SK-N-SH treated with all-trans-retinoic acid at 6 μM for 48 hours (cell line): ENCODE results near the gene WNT1.

Experiments
- ATAC-seq: fragments of 200-7000 bp; cut with Tn5 transposase; 3 replicates; pipeline ENCODE4 v1.9.1; 2020; ENCODE audit warnings: mild to moderate bottlenecking, moderate library complexity
- ARNTL ChIP-seq: fragments of 450-650 bp; formaldehyde crosslinking; IDR thresholded peaks from 2 replicates; pipeline ENCODE4 v1.5.0; 2020; ENCODE audit warnings: low read depth, mild to moderate bottlenecking, moderate library complexity, borderline replicate concordance
- BACH2 ChIP-seq: fragments of 250-450 bp; sonication (Bioruptor Pico); IDR thresholded peaks from 2 replicates; pipeline ENCODE4 v1.9.0; 2021; ENCODE audit warnings: mild to moderate bottlenecking, borderline replicate concordance
- ESRRG ChIP-seq: fragments of 250-450 bp; sonication (Bioruptor Pico); IDR thresholded peaks from 2 replicates; pipeline ENCODE4 v1.6.1; 2021; ENCODE audit warnings: mild to moderate bottlenecking
- GLIS3 ChIP-seq: fragments of 250-450 bp; sonication (Bioruptor Pico); IDR thresholded peaks from 2 replicates; pipeline ENCODE4 v1.5.0; 2020; ENCODE audit warnings: mild to moderate bottlenecking, moderate library complexity
- ISL1 ChIP-seq: fragments of 250-450 bp; sonication (Bioruptor Pico); IDR thresholded peaks from 2 replicates; pipeline ENCODE4 v2.1.2; 2022; ENCODE audit warnings: mild to moderate bottlenecking, moderate library complexity
- OSR1 ChIP-seq: fragments of 250-450 bp; sonication (Bioruptor Pico); IDR thresholded peaks from 2 replicates; pipeline ENCODE4 v1.8.0; 2022; ENCODE audit warnings: moderate library complexity, mild to moderate bottlenecking, inconsistent platforms
- PPARA ChIP-seq: fragments of 250-450 bp; sonication (Bioruptor Pico); IDR thresholded peaks from 2 replicates; pipeline ENCODE4 v1.5.0; 2020; ENCODE audit warnings: mild to moderate bottlenecking, borderline replicate concordance
- RARB ChIP-seq: fragments of 250-450 bp; sonication (Bioruptor Pico); IDR thresholded peaks from 2 replicates; pipeline ENCODE4 v1.8.0; 2021; ENCODE audit warnings: mild to moderate bottlenecking, moderate library complexity
- SNAI2 ChIP-seq: fragments of 250-450 bp; sonication (Bioruptor Pico); IDR thresholded peaks from 2 replicates; pipeline ENCODE4 v1.5.0; 2020; ENCODE audit warnings: mild to moderate bottlenecking, moderate library complexity
- TCF4 ChIP-seq: fragments of 250-450 bp; sonication (Bioruptor Pico); IDR thresholded peaks from 2 replicates; pipeline ENCODE4 v1.8.0; 2021; ENCODE audit warnings: mild to moderate bottlenecking, moderate library complexity, borderline replicate concordance
- TOX ChIP-seq: fragments of 250-450 bp; sonication (Bioruptor Pico); IDR thresholded peaks from 2 replicates; pipeline ENCODE4 v1.8.0; 2021; ENCODE audit warnings: mild to moderate bottlenecking, moderate library complexity, borderline replicate concordance
- ZC3H10 ChIP-seq: fragments of 250-450 bp; sonication (Bioruptor Pico); IDR thresholded peaks from 2 replicates; pipeline ENCODE4 v1.5.1; 2021; ENCODE audit warnings: mild to moderate bottlenecking, moderate library complexity
- ZFP3 ChIP-seq: fragments of 250-450 bp; sonication (Bioruptor Pico); IDR thresholded peaks from 2 replicates; pipeline ENCODE4 v1.5.0; 2020; ENCODE audit warnings: mild to moderate bottlenecking, moderate library complexity
- ZNF565 ChIP-seq: fragments of 450-650 bp; formaldehyde crosslinking; conservative IDR thresholded peaks from 2 replicates; pipeline ENCODE4 v1.5.0; 2020; ENCODE audit warnings: low read depth, mild to moderate bottlenecking, moderate library complexity
- ZNF8 ChIP-seq: fragments of 450-650 bp; formaldehyde crosslinking; IDR thresholded peaks from 2 replicates; pipeline ENCODE4 v1.5.0; 2020; ENCODE audit warnings: mild to moderate bottlenecking, moderate library complexity
- TF ChIP-seq, protein P1 (sequence below): fragments of 250-450 bp; sonication (Bioruptor Pico); IDR thresholded peaks from 2 replicates; pipeline ENCODE4 v1.5.0; 2020; ENCODE audit warnings: mild to moderate bottlenecking, moderate library complexity
- TF ChIP-seq, protein P2 (sequence below): fragments of 250-450 bp; sonication (Bioruptor Pico); IDR thresholded peaks from 2 replicates; pipeline ENCODE4 v1.8.0; 2020; ENCODE audit warnings: mild to moderate bottlenecking, moderate library complexity, borderline replicate concordance
- TF ChIP-seq, protein P3 (sequence below): fragments of 250-450 bp; sonication (Bioruptor Pico); IDR thresholded peaks from 2 replicates; pipeline ENCODE4 v1.5.1; 2020; ENCODE audit warnings: low read depth, mild to moderate bottlenecking, moderate library complexity
- TF ChIP-seq, protein P4 (sequence below): fragments of 250-450 bp; sonication (Bioruptor Pico); IDR thresholded peaks from 2 replicates; pipeline ENCODE4 v1.5.1; 2021; ENCODE audit warnings: mild to moderate bottlenecking, moderate library complexity
- TF ChIP-seq, protein P5 (sequence below): fragments of 250-450 bp; sonication (Bioruptor Pico); IDR thresholded peaks from 2 replicates; pipeline ENCODE4 v1.8.0; 2021; ENCODE audit warnings: low read depth, mild to moderate bottlenecking, moderate library complexity, borderline replicate concordance

Gene WNT1

DNA sequence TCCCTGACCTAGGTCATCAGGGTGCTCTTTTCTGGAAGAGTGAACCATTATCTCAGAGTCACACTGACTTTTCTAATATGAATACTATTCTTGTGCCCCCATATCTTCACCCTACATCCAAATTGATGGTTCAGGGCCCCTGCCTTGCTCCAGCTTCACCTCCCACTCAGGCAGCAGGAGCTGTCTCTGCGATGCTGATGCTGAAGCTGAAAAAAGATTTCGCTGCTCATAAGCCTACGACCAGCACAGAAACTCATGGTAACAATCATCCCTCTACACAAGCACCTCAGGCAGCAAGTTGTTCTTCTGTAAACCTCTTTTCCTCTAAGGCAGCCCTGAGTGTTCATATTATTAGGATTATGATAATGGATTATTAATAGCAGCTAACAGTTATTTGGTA, 24.1 kb upstream of the WNT1 start:
- TF ChIP-seq, protein P1, sequence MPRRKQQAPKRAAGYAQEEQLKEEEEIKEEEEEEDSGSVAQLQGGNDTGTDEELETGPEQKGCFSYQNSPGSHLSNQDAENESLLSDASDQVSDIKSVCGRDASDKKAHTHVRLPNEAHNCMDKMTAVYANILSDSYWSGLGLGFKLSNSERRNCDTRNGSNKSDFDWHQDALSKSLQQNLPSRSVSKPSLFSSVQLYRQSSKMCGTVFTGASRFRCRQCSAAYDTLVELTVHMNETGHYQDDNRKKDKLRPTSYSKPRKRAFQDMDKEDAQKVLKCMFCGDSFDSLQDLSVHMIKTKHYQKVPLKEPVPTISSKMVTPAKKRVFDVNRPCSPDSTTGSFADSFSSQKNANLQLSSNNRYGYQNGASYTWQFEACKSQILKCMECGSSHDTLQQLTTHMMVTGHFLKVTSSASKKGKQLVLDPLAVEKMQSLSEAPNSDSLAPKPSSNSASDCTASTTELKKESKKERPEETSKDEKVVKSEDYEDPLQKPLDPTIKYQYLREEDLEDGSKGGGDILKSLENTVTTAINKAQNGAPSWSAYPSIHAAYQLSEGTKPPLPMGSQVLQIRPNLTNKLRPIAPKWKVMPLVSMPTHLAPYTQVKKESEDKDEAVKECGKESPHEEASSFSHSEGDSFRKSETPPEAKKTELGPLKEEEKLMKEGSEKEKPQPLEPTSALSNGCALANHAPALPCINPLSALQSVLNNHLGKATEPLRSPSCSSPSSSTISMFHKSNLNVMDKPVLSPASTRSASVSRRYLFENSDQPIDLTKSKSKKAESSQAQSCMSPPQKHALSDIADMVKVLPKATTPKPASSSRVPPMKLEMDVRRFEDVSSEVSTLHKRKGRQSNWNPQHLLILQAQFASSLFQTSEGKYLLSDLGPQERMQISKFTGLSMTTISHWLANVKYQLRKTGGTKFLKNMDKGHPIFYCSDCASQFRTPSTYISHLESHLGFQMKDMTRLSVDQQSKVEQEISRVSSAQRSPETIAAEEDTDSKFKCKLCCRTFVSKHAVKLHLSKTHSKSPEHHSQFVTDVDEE (CRISPR knock-in tag) = no peak
- TF ChIP-seq ZNF565 (no peak), ZNF8 (CRISPR knock-in tag) (no peak)
- ATAC-seq = no peak

DNA sequence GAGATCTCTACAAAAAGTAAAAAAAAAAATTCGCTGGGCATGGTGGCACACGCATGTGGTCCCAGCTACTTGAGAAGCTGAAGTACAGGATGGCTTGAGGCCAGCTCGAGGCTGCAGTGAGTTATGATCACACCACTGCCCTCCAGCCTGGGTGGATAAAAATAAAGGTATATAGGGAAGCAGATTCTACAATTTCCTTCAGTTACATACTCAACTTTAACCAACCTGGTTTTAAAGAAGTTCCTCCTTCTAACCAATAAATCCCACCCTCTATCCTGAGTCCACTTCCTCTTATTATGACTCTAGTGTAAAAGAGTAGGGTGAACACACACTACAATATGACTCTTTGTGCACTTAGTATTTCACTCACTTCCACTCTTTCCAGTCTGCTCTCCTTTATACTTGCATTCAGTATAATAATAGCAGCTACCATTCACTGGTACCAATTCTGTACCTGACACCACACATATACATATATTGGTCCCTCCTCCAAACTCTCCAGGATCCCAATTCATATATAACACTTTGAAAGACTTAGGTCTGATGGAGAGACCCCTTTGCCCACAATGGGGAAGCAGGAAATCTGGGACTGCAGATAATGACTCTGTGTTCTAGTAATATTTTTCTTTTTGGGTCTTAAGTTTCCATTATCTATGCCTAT, 23.2 kb upstream of the WNT1 start:
- no peak for ATAC-seq
- TF ChIP-seq, protein P2, sequence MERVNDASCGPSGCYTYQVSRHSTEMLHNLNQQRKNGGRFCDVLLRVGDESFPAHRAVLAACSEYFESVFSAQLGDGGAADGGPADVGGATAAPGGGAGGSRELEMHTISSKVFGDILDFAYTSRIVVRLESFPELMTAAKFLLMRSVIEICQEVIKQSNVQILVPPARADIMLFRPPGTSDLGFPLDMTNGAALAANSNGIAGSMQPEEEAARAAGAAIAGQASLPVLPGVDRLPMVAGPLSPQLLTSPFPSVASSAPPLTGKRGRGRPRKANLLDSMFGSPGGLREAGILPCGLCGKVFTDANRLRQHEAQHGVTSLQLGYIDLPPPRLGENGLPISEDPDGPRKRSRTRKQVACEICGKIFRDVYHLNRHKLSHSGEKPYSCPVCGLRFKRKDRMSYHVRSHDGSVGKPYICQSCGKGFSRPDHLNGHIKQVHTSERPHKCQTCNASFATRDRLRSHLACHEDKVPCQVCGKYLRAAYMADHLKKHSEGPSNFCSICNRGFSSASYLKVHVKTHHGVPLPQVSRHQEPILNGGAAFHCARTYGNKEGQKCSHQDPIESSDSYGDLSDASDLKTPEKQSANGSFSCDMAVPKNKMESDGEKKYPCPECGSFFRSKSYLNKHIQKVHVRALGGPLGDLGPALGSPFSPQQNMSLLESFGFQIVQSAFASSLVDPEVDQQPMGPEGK (CRISPR knock-in tag) = no peak
- no peak for TF ChIP-seq ZFP3 (CRISPR knock-in tag)
- no peak for TF ChIP-seq ZNF8 (CRISPR knock-in tag)
- TF ChIP-seq, protein P3, sequence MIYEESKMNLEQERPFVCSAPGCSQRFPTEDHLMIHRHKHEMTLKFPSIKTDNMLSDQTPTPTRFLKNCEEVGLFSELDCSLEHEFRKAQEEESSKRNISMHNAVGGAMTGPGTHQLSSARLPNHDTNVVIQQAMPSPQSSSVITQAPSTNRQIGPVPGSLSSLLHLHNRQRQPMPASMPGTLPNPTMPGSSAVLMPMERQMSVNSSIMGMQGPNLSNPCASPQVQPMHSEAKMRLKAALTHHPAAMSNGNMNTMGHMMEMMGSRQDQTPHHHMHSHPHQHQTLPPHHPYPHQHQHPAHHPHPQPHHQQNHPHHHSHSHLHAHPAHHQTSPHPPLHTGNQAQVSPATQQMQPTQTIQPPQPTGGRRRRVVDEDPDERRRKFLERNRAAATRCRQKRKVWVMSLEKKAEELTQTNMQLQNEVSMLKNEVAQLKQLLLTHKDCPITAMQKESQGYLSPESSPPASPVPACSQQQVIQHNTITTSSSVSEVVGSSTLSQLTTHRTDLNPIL (CRISPR knock-in tag) = no peak
- no peak for TF ChIP-seq OSR1 (CRISPR knock-in tag)
- TF ChIP-seq, protein P4, sequence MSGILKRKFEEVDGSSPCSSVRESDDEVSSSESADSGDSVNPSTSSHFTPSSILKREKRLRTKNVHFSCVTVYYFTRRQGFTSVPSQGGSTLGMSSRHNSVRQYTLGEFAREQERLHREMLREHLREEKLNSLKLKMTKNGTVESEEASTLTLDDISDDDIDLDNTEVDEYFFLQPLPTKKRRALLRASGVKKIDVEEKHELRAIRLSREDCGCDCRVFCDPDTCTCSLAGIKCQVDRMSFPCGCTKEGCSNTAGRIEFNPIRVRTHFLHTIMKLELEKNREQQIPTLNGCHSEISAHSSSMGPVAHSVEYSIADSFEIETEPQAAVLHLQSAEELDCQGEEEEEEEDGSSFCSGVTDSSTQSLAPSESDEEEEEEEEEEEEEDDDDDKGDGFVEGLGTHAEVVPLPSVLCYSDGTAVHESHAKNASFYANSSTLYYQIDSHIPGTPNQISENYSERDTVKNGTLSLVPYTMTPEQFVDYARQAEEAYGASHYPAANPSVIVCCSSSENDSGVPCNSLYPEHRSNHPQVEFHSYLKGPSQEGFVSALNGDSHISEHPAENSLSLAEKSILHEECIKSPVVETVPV = no peak
- TF ChIP-seq ISL1 (CRISPR knock-in tag) = no peak
- TF ChIP-seq, protein P1 (CRISPR knock-in tag) = no peak
- TF ChIP-seq ARNTL (CRISPR knock-in tag) = no peak
- TF ChIP-seq ESRRG (CRISPR knock-in tag) = no peak
- TF ChIP-seq GLIS3 (CRISPR knock-in tag) = no peak
- no peak for TF ChIP-seq TOX (CRISPR knock-in tag)
- TF ChIP-seq, protein P5, sequence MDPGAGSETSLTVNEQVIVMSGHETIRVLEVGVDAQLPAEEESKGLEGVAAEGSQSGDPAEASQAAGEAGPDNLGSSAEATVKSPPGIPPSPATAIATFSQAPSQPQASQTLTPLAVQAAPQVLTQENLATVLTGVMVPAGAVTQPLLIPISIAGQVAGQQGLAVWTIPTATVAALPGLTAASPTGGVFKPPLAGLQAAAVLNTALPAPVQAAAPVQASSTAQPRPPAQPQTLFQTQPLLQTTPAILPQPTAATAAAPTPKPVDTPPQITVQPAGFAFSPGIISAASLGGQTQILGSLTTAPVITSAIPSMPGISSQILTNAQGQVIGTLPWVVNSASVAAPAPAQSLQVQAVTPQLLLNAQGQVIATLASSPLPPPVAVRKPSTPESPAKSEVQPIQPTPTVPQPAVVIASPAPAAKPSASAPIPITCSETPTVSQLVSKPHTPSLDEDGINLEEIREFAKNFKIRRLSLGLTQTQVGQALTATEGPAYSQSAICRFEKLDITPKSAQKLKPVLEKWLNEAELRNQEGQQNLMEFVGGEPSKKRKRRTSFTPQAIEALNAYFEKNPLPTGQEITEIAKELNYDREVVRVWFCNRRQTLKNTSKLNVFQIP (CRISPR knock-in tag) = no peak
- TF ChIP-seq ZNF565 = no peak
- no peak for TF ChIP-seq BACH2 (CRISPR knock-in tag)
- TF ChIP-seq RARB = no peak
- no peak for TF ChIP-seq TCF4 (CRISPR knock-in tag)
- TF ChIP-seq SNAI2 (CRISPR knock-in tag) = no peak
- TF ChIP-seq PPARA (CRISPR knock-in tag) = no peak
- no peak for TF ChIP-seq ZC3H10 (CRISPR knock-in tag)
